ENCODE results near the gene HHAT. TPM values are rescaled to one million over a fixed set of nuclear protein-coding genes. Genes with fewer than 3 reads are reported as not detected.

HHAT gene
- total RNA-seq, 2 donors from 2014 or later, result 16.3 to 19.0 TPM

Small RNA genes lying within 50 kb of the gene (small RNA-seq; reads per million reads assigned to genes)
- 0.09 to 4.1 reads per million in 2 donors for gene RNU5A-8P

Other genes starting within 250 kb of the HHAT start
- 10 to 100 TPM in 1 of 2 donors, 1 to 10 TPM in 1; 2.0 to 10.6 TPM for gene SERTAD4, start 96.1 kb upstream of the HHAT start, total RNA-seq